Measurements from ENCODE around the gene HNMT.
"Not testable (repeated sequence)": the region's sequence is repeated elsewhere in the genome, so short reads cannot be mapped to it uniquely, and the experiment has no call there.

HNMT gene

DNA sequence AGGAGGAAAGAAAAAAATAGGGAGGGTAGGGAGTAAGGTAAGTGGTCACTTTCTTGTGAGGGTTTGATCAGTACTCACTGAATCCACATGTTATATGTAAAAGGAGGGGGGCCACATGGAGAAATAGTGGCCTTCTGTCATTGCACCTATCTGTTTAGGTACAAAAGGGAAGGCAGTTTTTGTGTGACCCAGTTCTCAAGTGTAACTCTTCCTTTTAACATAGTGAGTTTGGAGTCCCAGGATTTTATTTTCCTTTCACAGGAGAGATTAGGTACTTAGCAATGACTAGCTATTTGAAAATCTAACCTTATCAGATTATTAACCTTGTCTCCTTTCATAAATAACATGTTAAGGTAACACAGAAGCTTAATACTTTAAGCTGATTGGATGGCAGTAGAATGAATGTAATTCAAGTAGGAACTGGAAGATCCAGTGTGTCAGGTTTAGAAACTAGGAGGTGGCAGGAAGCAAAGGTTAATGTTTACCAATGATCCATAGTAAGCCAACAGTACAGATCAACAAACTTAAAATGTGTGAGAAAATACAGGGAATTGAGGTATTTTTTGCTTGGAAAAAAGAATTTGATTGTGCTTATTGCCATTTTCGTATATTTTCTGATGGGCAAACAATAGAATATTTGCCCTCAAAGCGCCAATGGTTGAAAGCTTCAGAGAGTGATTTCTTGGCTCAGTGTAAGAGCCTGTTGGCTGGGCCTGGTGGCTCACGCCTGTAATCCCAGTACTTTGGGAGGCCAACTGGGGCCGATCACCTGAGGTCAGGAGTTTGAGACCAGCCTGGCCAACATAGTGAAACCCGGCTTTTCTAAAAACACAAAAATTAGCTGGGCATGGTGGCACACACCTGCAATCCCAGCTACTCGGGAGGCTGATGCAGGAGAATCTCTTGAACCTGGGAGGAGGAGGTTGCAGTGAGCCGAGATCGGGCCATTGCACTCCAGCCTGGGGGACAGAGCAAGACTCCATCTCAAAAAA lies 11.3 kb downstream of the HNMT start:
- DNase-seq: no peak

- DNase-seq: peak in 2 of 3 donors; percentile 15 to 38
Measured at GRCh38 chr2:137976274-137976673, 12.0 kb downstream of the HNMT start.

DNA sequence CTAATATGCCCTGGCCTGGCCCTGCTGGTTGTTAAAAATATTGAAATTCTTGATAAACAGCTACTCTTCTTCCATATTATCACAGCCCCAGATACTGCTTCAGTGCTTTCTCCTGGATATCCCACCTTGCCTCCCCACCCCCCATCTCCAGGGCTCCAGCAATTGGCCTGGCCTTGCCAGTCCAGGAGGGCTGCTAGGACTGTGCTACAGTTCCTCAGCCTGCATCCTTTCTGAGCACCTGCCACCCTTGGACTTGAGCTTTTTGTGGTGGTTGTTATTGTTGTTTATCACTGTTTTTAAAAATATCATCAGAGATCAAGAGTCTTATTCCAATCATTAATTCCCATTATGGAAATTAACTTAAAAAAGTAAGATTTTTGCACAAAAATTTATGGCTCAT lies 13.5 kb downstream of the HNMT start:
- DNase-seq: no peak

GRCh38 chr2:137980459-137980858 lies 16.2 kb downstream of the HNMT start:
- DNase-seq: no peak

DNA sequence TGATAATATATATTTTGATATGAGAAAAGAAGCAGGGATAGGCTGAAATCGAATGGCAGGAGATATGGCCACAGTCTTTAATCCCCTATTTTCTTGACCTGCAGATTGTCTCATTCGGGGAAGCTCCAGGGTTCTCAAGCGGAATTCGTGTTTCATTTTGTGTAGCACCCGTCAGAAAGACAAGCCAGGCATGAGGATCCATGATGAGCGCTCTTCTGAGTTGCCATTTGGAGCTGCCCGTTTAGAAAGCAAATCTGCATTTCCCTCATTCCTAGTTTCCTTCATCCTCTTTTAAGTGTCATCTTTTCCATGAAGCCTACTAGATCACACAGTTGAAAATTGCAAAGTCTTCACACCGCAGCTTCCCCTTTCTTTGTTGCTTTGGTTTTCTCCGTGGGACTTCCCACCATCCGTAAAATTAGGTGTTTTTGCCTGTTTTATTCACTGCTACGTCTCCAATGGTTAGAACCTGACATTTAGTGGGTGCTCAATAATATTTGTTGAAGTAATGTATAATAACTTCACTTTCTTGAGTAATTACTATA lies 16.9 kb downstream of the HNMT start:
- peak; percentile 53 to 77 (median 55) for DNase-seq

DNA sequence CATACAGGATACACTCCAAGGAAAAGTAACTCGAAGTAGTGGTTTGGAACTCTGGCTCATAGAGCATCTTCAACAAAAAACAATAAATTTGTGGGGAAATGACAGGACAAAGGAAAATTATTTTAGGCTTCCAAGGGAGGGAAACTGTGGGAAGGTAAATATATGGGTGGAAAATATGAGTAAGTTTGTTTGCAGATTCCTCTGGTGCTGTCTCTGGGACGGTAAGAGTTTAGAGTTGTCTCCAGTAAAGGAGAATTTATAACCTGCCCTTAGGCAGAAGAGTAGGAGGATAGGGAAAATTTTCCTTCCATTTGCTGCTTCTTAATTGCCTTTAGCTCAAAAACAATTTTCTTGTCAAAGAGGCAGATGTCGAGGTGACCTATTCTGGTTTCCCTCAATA lies 19.3 kb downstream of the HNMT start:
- no peak for DNase-seq

DNA sequence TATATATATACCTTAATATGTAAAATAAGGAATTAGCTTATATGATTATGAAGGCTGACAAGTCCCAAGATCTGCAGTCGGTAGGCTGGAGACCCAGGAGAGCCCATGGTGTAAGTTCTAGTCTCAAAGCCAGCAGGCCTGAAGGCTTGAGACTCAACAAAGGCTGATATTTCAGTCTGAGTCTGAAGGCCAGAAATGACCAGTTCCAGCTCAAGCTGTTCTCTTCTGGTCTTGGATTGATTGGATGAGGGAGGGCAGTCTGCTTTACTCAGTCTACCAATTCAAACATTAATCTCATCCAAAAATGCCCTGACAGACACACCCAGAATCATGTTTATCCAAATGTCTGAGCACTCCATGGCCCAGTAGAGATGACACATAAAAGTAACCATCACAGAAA lies 22.0 kb downstream of the HNMT start:
- DNase-seq: no peak

DNA sequence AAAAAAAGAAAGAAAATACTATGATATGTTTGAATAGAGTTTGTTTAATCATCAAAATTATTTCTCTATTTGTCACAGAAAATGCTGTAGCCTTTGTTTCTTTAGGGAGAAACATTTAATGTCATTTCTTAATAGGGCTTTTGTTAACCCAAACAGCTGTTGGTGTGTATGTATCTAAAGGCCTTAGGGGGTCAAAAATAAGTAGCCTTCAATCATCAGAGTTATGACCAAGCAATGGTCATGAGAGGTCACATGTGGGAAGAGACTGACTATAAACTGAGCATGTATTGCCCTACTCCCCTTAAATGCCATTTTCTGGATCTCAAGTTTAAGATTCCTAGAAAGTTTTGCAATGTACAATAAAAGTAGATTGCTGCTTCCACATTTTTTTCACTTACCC lies 22.7 kb downstream of the HNMT start:
- no peak for DNase-seq

GRCh38 chr2:137991078-137991477 lies 26.8 kb downstream of the HNMT start:
- DNase-seq: no peak

- no peak for DNase-seq
Measured at GRCh38 chr2:137992039-137992646, 27.9 kb downstream of the HNMT start.

- DNase-seq: not testable (repeated sequence)
Measured at GRCh38 chr2:137993715-137994476, 29.6 kb downstream of the HNMT start.

DNA sequence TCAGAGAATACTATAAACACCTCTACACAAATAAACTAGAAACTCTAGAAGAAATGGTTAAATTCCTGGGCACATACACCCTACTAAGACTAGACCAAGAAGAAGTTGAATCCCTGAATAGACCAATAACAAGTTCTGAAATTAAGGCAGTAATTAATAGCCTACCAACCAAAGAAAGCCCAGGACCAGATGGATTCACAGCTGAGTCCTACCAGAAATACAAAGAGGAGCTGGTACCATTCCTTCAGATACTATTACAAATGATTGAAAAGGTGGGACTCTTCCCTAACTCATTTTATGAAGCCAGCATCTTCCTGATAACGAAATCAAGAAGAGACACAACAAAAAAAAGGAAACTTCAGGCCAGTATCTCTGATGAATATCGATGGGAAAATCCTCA lies 31.1 kb downstream of the HNMT start:
- DNase-seq: not testable (repeated sequence)

DNA sequence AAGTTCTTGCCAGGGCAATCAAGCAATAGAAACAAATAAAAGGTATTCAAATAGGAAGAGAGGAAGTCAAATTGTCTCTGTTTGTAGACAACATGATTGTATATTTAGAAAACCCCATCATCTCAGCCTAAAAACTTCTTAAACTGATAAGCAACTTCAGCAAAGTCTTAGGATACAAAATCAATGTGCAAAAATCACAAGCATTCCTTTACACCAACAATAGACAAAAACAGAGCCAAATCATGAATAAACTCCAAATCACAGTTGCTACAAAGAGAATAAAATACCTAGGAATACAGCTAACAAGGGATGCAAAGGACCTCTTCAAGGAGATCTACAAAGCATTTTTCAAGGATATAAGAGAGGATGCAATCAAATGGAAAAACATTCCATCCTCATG lies 31.9 kb downstream of the HNMT start:
- DNase-seq: not testable (repeated sequence)

DNA sequence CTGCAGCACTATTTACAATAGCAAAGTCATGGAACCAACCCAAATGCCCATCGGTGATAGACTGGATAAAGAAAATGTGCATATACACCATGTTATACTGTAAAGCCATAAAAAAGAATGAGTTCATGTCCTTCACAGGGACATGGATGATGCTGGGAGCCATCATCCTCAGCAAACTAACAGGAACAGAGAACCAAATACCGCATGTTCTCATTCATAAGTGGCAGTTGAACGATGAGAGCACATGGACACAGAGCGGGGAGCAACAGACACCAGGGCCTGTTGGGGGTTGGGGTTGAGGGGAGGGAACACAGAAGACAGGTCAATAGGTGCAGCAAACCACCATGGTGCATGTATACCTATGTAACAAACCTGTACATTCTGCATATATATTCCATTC lies 33.5 kb downstream of the HNMT start:
- no peak for DNase-seq

GRCh38 chr2:137998503-137998902 lies 34.2 kb downstream of the HNMT start:
- no peak for DNase-seq

DNA sequence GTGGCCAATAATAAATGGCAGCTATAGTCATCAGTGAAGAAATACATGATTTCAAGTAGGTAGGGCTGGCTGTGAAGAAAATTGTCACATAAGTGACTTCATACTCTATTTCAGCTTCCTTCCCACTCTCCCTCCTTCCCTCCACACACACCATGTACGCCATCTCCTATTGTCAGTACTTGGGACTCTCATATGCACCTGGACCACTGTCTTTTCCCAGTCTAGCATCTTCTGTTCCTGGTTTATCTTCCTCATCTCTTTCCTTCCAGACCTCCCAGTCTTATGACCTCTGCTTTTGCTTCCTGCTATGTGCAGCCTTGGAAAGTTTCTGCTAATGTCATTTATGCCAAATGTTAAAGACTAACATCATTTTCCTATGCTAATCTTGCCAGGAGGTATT lies 35.0 kb downstream of the HNMT start:
- DNase-seq: no peak

GRCh38 chr2:138000009-138000408 lies 35.7 kb downstream of the HNMT start:
- peak in 2 of 3 donors; percentile 10 to 12 for DNase-seq

DNA sequence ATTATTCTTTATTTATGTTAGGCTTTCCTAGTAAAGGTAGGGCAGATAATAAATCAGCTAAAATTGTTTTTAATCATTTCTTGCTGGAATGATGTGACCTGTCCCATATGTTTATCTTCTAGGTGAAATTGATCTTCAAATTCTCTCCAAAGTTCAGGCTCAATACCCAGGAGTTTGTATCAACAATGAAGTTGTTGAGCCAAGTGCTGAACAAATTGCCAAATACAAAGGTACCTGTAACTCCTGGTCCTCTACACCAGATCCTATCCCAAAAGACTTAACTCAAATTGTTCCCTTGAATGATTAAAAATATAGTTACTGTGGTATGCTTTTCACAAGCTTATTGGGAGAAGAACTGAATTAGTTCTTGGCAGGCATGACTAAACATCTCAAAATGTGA lies 36.5 kb downstream of the HNMT start:
- no peak for DNase-seq

GRCh38 chr2:138003411-138003810 lies 39.1 kb downstream of the HNMT start:
- no peak for DNase-seq

DNA sequence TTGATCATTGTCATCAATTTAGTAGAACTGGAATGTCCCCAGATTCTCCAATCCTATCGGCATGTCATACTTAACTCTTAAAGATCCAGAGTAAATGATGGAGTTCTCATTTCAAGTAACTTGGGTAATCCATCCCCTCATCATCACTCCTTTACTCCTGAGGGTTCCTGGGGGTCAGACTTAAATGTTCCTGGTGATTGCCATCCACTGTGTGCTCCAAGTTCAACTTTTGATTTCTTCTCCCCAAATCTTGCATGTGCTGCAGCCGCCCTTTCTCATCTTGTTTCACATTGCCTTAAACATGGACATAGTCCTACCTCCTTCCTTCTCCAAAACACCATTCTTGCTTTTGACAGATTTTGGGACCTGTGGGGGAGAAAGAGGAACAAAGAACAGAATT lies 43.2 kb downstream of the HNMT start:
- DNase-seq: no peak

GRCh38 chr2:138009622-138010021 lies 45.3 kb downstream of the HNMT start:
- no peak for DNase-seq

DNA sequence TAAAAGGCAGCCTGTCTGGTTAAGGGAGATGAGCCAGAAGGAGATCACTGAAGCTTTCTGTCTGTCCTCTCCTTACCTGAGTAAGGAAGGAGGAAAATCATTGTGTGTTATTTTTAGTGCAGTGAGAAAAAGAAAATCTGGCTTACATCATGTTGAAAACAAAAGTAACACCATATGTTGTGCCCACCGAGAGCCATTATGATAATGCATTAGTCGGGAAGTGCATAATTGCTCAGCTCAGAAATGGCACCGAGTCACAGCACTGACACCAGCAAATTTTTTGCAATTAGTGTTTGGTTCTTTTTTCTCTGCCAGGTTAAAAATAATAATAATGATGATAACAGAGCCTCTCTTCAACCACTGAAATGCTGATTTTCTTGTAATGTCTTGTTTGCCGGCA lies 46.6 kb downstream of the HNMT start:
- no peak for DNase-seq

- no peak for DNase-seq
Measured at GRCh38 chr2:138012082-138012481, 47.8 kb downstream of the HNMT start.
